H1 (cell line): Measurements from ENCODE around the gene RIN1. TPM values are rescaled to one million over a fixed set of nuclear protein-coding genes. Genes with fewer than 3 reads are reported as not detected.

Source experiments
- CTCF ChIA-PET: fragments of 300-600 bp; sonication (Branson Sonifier 250); formaldehyde crosslinking; loops from one replicate; lab custom pipeline; 2021; ENCODE audit not compliant: partially characterized antibody; lab: Charles Lee
- POLR2A ChIA-PET: fragments of 300-600 bp; sonication (Branson Sonifier 250); formaldehyde crosslinking; loops from one replicate; lab custom pipeline; 2021; ENCODE audit warnings: inconsistent platforms; ENCODE audit not compliant: partially characterized antibody; lab: Charles Lee
- DNase-seq, 2 experiments: peaks; one replicate each; pipeline versions ENCODE4 v3.0.0 to v3.0.0-alpha.2; 2010 to 2022; ENCODE audit warnings: low spot score in 2 of 2, low read depth in 1 of 2, mixed read lengths in 1 of 2
- FAIRE-seq: peaks from 2 replicates; lab custom pipeline; 2011; peaks lifted over from hg19 to GRCh38; lab: Jason Lieb, UNC
- H2AFZ ChIP-seq: 2 replicates; pipeline ENCODE4 v1.8.1; 2012; ENCODE audit warnings: low read length, inconsistent platforms
- H2AK5ac ChIP-seq: 2 replicates; pipeline ENCODE4 v1.6.1; 2013; ENCODE audit warnings: low read depth, low read length
- H2BK120ac ChIP-seq: replicated peaks from 2 replicates; pipeline ENCODE3; 2013; ENCODE audit warnings: low read depth, low read length, inconsistent platforms
- H2BK12ac ChIP-seq: 2 replicates; pipeline ENCODE4 v1.6.1; 2013; ENCODE audit warnings: low read depth, low read length
- H2BK15ac ChIP-seq: 2 replicates; pipeline ENCODE4 v1.6.1; 2013; ENCODE audit warnings: low read length
- H2BK20ac ChIP-seq: 2 replicates; pipeline ENCODE4 v1.6.1; 2013; ENCODE audit warnings: low read length
- H2BK5ac ChIP-seq: 2 replicates; pipeline ENCODE4 v1.6.1; 2013; ENCODE audit warnings: low read depth, low read length
- H3K14ac ChIP-seq: 2 replicates; pipeline ENCODE4 v1.6.1; 2013; ENCODE audit warnings: inconsistent platforms; ENCODE audit not compliant: insufficient read length
- H3K18ac ChIP-seq: 2 replicates; pipeline ENCODE4 v1.6.1; 2013; ENCODE audit warnings: low read length; ENCODE audit errors: extremely low read depth
- H3K23ac ChIP-seq: 2 replicates; pipeline ENCODE4 v1.6.1; 2013; ENCODE audit warnings: inconsistent platforms; ENCODE audit not compliant: insufficient read length
- H3K23me2 ChIP-seq: 2 replicates; pipeline ENCODE4 v1.6.1; 2013; ENCODE audit warnings: low read depth, low read length
- H3K27ac ChIP-seq: 2 replicates; pipeline ENCODE4 v1.6.1; 2011; ENCODE audit warnings: low read depth, low read length, inconsistent platforms
- H3K27me3 ChIP-seq, 4 experiments: replicated peaks in 1 of 4; 1 replicate in 1 of 4; 2 replicates in 3 of 4; pipeline versions ENCODE4 v1.6.1 to v1.8.1; 2011 to 2013; ENCODE audit warnings: low read length in 3 of 4, mild to moderate bottlenecking in 3 of 4, inconsistent platforms in 2 of 4, mixed read lengths in 2 of 4, moderate library complexity in 1 of 4; ENCODE audit not compliant: control insufficient read depth in 3 of 4, insufficient read depth in 3 of 4; ENCODE audit errors: extremely low read depth in 1 of 4
- H3K36me3 ChIP-seq, 4 experiments: 2 replicates each; pipeline versions ENCODE4 v1.6.1 to v1.8.1; 2011 to 2013; ENCODE audit warnings: mild to moderate bottlenecking in 4 of 4, low read length in 3 of 4, moderate library complexity in 2 of 4, control low read depth in 1 of 4, inconsistent platforms in 1 of 4; ENCODE audit not compliant: insufficient read depth in 4 of 4, control insufficient read depth in 2 of 4
- H3K4ac ChIP-seq: replicated peaks from 2 replicates; pipeline ENCODE3; 2013; ENCODE audit warnings: low read length, low read depth, mixed read lengths, inconsistent platforms; ENCODE audit not compliant: insufficient read length
- H3K4me1 ChIP-seq, 4 experiments: replicated peaks in 1 of 4; 1 replicate in 1 of 4; 2 replicates in 3 of 4; pipeline versions ENCODE4 v1.6.1 to v1.8.1; 2011 to 2013; ENCODE audit warnings: low read length in 3 of 4, inconsistent platforms in 2 of 4, mixed read lengths in 1 of 4; ENCODE audit not compliant: insufficient read depth in 4 of 4, control insufficient read depth in 3 of 4
- H3K4me2 ChIP-seq, 2 experiments: 2 replicates each; pipeline versions ENCODE4 v1.6.1 to v1.8.1; 2011 to 2013; ENCODE audit warnings: low read depth in 2 of 2, low read length in 2 of 2, control low read depth in 1 of 2, inconsistent platforms in 1 of 2, mild to moderate bottlenecking in 1 of 2; ENCODE audit not compliant: insufficient read depth in 1 of 2
- H3K4me3 ChIP-seq, 4 experiments: fragments of 200-600, 300-600 bp in 1 of 4; sonication (generic), shearing (Covaris generic), sonication (Bioruptor Twin) in 1 of 4; 2 replicates each; pipeline versions ENCODE4 v1.5.1 to v1.8.1; 2011 to 2016; ENCODE audit warnings: low read length in 4 of 4, low read depth in 3 of 4, control low read depth in 2 of 4, inconsistent platforms in 2 of 4, mild to moderate bottlenecking in 2 of 4, mixed read lengths in 1 of 4, moderate library complexity in 1 of 4; ENCODE audit not compliant: insufficient read depth in 2 of 4; ENCODE audit errors: extremely low read depth in 1 of 4
- H3K56ac ChIP-seq: replicated peaks from 2 replicates; pipeline ENCODE3; 2013; ENCODE audit warnings: low read depth, mild to moderate bottlenecking, mixed read lengths, low read length, inconsistent platforms; ENCODE audit not compliant: insufficient read length
- H3K79me1 ChIP-seq: 2 replicates; pipeline ENCODE4 v1.6.1; 2013; ENCODE audit warnings: low read depth, low read length, control low read depth
- H3K79me2 ChIP-seq, 2 experiments: 2 replicates each; pipeline versions ENCODE4 v1.6.1 to v1.8.1; 2012 to 2013; ENCODE audit warnings: low read length in 2 of 2, mild to moderate bottlenecking in 2 of 2, inconsistent platforms in 1 of 2; ENCODE audit not compliant: insufficient read depth in 2 of 2, control insufficient read depth in 1 of 2
- H3K9ac ChIP-seq, 4 experiments: replicated peaks in 1 of 4; 1 replicate in 1 of 4; 2 replicates in 3 of 4; pipeline versions ENCODE4 v1.6.1 to v1.8.1; 2011 to 2013; ENCODE audit warnings: low read depth in 3 of 4, low read length in 3 of 4, control low read depth in 2 of 4, mild to moderate bottlenecking in 2 of 4, moderate library complexity in 2 of 4, inconsistent platforms in 1 of 4; ENCODE audit errors: extremely low read depth in 1 of 4
- H3K9me3 ChIP-seq, 2 experiments: 2 replicates each; pipeline versions ENCODE4 v1.6.1 to v1.8.1; 2012 to 2013; ENCODE audit warnings: mild to moderate bottlenecking in 2 of 2, moderate library complexity in 2 of 2, control low read depth in 1 of 2, inconsistent platforms in 1 of 2, low read depth in 1 of 2, low read length in 1 of 2, mixed read lengths in 1 of 2; ENCODE audit not compliant: insufficient read depth in 2 of 2
- H4K20me1 ChIP-seq, 2 experiments: replicated peaks in 1 of 2; 2 replicates each; pipeline versions ENCODE3 to v1.8.1; 2011 to 2013; ENCODE audit warnings: inconsistent platforms in 2 of 2, low read length in 2 of 2, mild to moderate bottlenecking in 1 of 2; ENCODE audit not compliant: insufficient read depth in 2 of 2, control insufficient read depth in 1 of 2
- H4K5ac ChIP-seq: 2 replicates; pipeline ENCODE4 v1.6.1; 2013; ENCODE audit warnings: low read length, low read depth, mixed read lengths, inconsistent platforms; ENCODE audit not compliant: insufficient read length
- H4K8ac ChIP-seq: 2 replicates; pipeline ENCODE4 v1.8.0; 2013; ENCODE audit warnings: mild to moderate bottlenecking, moderate library complexity, low read length, inconsistent platforms; ENCODE audit not compliant: insufficient read depth; ENCODE audit errors: extremely low read depth
- H4K91ac ChIP-seq: replicated peaks from 2 replicates; pipeline ENCODE3; 2013; ENCODE audit warnings: low read length, mixed read lengths, inconsistent platforms; ENCODE audit not compliant: insufficient read length
- CBX5 ChIP-seq: fragments of 300-800, 300-1000 bp; sonication (generic); IDR thresholded peaks from 2 replicates; pipeline ENCODE4 v1.7.1; 2016; ENCODE audit warnings: antibody characterized with exemption, low read length, low read depth
- CHD2 ChIP-seq: IDR thresholded peaks from 2 replicates; pipeline ENCODE4 v1.6.1; 2012; ENCODE audit warnings: low read length, improper control_type of control experiment
- RAD21 ChIP-seq, 2 experiments: IDR thresholded peaks in 1 of 2; conservative IDR thresholded peaks in 1 of 2; 2 replicates each; pipeline ENCODE4 v1.6.1; 2011; ENCODE audit warnings: low read depth in 2 of 2, low read length in 2 of 2, improper control_type of control experiment in 1 of 2, inconsistent platforms in 1 of 2, mild to moderate bottlenecking in 1 of 2, moderate library complexity in 1 of 2
- SIN3A ChIP-seq, 2 experiments: IDR thresholded peaks in 1 of 2; conservative IDR thresholded peaks in 1 of 2; 2 replicates each; pipeline ENCODE4 v1.6.1; 2011 to 2012; ENCODE audit warnings: low read length in 2 of 2, improper control_type of control experiment in 1 of 2, low read depth in 1 of 2, mild to moderate bottlenecking in 1 of 2
- SP1 ChIP-seq: IDR thresholded peaks from 2 replicates; pipeline ENCODE4 v1.6.1; 2011; ENCODE audit warnings: low read depth, low read length
- SP4 ChIP-seq: IDR thresholded peaks from 2 replicates; pipeline ENCODE4 v1.6.1; 2012; ENCODE audit warnings: low read length, inconsistent platforms
- TAF7 ChIP-seq: optimal IDR thresholded peaks from 2 replicates; pipeline ENCODE3; 2011; ENCODE audit warnings: low read depth, mild to moderate bottlenecking, inconsistent platforms, low read length, moderate library complexity, borderline replicate concordance
- TCF12 ChIP-seq: IDR thresholded peaks from 2 replicates; pipeline ENCODE4 v1.6.1; 2011; ENCODE audit warnings: low read depth, mild to moderate bottlenecking, low read length
- ZNF274 ChIP-seq: IDR thresholded peaks from 2 replicates; pipeline ENCODE4 v1.7.0; 2012; ENCODE audit warnings: low read length, borderline replicate concordance; ENCODE audit errors: extremely low read depth
- WGBS, 2 experiments: shearing (Covaris generic) in 1 of 2; methylation state at CpG; one replicate each; pipeline versions ENCODE4 v1.1.6 to v1.1.7; 2013 to 2015; ENCODE audit warnings: low lambda C conversion rate in 2 of 2, mixed read lengths in 2 of 2, inconsistent platforms in 1 of 2, low coverage in 1 of 2, missing lambda C conversion rate in 1 of 2; ENCODE audit not compliant: insufficient replicate concordance in 2 of 2, insufficient coverage in 1 of 2, insufficient read length in 1 of 2; ENCODE audit errors: extremely low coverage in 1 of 2, missing lambda C conversion rate in 1 of 2; 5-methylcytosine and 5-hydroxymethylcytosine counted together
- polyA plus RNA-seq, 7 experiments: library from polyadenylated mRNA; depleted of rRNA in 3 of 7; stranded (reverse) in 5 of 7; unstranded in 2 of 7; fragments of >200 nt in 5 of 7; fragments of 200-250 nt in 2 of 7; gene quantifications; 1 replicate in 5 of 7; 2 replicates in 1 of 7; 4 replicates in 1 of 7; pipeline versions ENCODE4 v1.2.1 to v1.2.3, GENCODE V29; 2011 to 2013; ENCODE audit warnings: missing spikeins in 2 of 7, mixed read lengths in 2 of 7
- total RNA-seq: library from RNA; stranded (reverse); fragmentation: NEBNext Ultra II Directional; extraction: Animal tissue kit (Norgen Biotek cat#: 25700); gene quantifications from 2 replicates; pipeline ENCODE4 v1.2.1, GENCODE V29; 2021
- TF ChIP-seq, protein P1 (sequence below): IDR thresholded peaks from 2 replicates; pipeline ENCODE4 v1.6.1; 2011; ENCODE audit warnings: low read depth, mild to moderate bottlenecking, low read length; ENCODE audit not compliant: insufficient read depth
- TF ChIP-seq, protein P2 (sequence below), 3 experiments: IDR thresholded peaks; 1 replicate in 2 of 3; 2 replicates in 1 of 3; pipeline versions ENCODE4 v1.5.1 to v1.6.1; 2011; ENCODE audit warnings: low read length in 3 of 3, mild to moderate bottlenecking in 3 of 3, inconsistent platforms in 2 of 3, low read depth in 1 of 3, moderate library complexity in 1 of 3; ENCODE audit not compliant: insufficient read depth in 1 of 3; ENCODE audit errors: control extremely low read depth in 1 of 3

The RIN1 gene
- total and polyA plus RNA-seq, 2 of the 8 experiments (the other 6 are each of a cell fraction or from before 2014, with no cell fraction given) = 2.5 to 5.4 TPM

DNA sequence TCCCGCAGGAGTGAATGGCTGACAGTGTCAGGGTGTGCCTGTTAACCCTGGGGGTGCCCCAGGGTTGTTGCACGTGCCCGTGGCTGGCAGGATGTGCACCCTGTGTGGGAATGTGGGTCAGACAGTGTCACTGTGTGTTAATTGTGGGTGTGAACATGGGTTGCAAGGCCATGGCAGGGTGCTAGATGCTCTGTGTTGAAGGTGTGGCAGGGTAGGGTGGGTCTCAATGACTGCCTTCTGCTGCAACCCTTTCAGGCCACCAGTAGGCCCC is 8.3 kb downstream of the RIN1 start:
- Histone ChIP-seq H3K27me3 (peaks cover 0 to 7% (median 5%) of the 10 kb centered on the region in 4 experiments; a peak in 2 of 7 replicates), H4K20me1 (no peaks in the 10 kb centered on the region), H2BK12ac (peak overlapping the region; percentile 99), H3K23me2 (peaks cover 2% of the 10 kb centered on the region; the same call in 1 of the 2 replicates), H3K79me2 (no peaks in the 10 kb centered on the region), H3K4me3 (no peak overlapping the region), H4K8ac (0 out of 2 replicates have a peak overlapping the region, but pooled peaks have one; percentile 63), H3K4me1 (peaks cover 5 to 13% (median 8%) of the 10 kb centered on the region in 4 experiments; a peak in 6 of 7 replicates), H4K5ac (no peak overlapping the region), H3K9ac (no peak overlapping the region), H2BK120ac (peak overlapping the region; percentile 80), H3K23ac (no peak overlapping the region), H3K36me3 (no peaks in the 10 kb centered on the region), H2AFZ (peak overlapping the region; percentile 54), H3K4me2 (no peak overlapping the region), H3K56ac (no peak overlapping the region), H3K4ac (peak overlapping the region; percentile 69), H3K27ac (no peak overlapping the region), H2BK20ac (peak overlapping the region; percentile 74; the same call in 1 of the 2 replicates), H2BK15ac (peak overlapping the region; percentile 100), H3K9me3 (no peaks in the 10 kb centered on the region), H3K79me1 (no peaks in the 10 kb centered on the region), H3K14ac (no peak overlapping the region), H2BK5ac (peak overlapping the region; percentile 75; the same call in 1 of the 2 replicates), H3K18ac (no peak overlapping the region; the same call in none of the 2 replicates), H4K91ac (peak overlapping the region; percentile 94), H2AK5ac (peak overlapping the region; percentile 69)
- no peak for DNase-seq
- CTCF ChIA-PET = no interaction called here
- no peak for FAIRE-seq
- POLR2A ChIA-PET = no interaction called here
- WGBS, 2 experiments = 95% methylated on average over 3 of the region's 3 CpGs; no CpG with 5 or more reads in 1 of the 2 experiments
- no peak for TF ChIP-seq SIN3A (conservative IDR thresholded peaks at IDR 0.05 in 1 of 2, IDR thresholded peaks at IDR 0.05 in 1 of 2; ENCODE audit: low read depth in 1 of 2, low read length in 2 of 2)
- no peak for TF ChIP-seq CHD2
- TF ChIP-seq, protein P1, sequence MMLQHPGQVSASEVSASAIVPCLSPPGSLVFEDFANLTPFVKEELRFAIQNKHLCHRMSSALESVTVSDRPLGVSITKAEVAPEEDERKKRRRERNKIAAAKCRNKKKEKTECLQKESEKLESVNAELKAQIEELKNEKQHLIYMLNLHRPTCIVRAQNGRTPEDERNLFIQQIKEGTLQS = no peak
- no peak for TF ChIP-seq SP4
- no peak for TF ChIP-seq RAD21 (IDR thresholded peaks at IDR 0.05 in 1 of 2, conservative IDR thresholded peaks at IDR 0.05 in 1 of 2; ENCODE audit: low read depth in 2 of 2, low read length in 2 of 2)
- TF ChIP-seq SP1 = no peak
- TF ChIP-seq, protein P2, sequence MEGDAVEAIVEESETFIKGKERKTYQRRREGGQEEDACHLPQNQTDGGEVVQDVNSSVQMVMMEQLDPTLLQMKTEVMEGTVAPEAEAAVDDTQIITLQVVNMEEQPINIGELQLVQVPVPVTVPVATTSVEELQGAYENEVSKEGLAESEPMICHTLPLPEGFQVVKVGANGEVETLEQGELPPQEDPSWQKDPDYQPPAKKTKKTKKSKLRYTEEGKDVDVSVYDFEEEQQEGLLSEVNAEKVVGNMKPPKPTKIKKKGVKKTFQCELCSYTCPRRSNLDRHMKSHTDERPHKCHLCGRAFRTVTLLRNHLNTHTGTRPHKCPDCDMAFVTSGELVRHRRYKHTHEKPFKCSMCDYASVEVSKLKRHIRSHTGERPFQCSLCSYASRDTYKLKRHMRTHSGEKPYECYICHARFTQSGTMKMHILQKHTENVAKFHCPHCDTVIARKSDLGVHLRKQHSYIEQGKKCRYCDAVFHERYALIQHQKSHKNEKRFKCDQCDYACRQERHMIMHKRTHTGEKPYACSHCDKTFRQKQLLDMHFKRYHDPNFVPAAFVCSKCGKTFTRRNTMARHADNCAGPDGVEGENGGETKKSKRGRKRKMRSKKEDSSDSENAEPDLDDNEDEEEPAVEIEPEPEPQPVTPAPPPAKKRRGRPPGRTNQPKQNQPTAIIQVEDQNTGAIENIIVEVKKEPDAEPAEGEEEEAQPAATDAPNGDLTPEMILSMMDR (IDR thresholded peaks at IDR 0.05; ENCODE audit: control extremely low read depth in 1 of 3, insufficient read depth in 1 of 3, low read depth in 1 of 3, low read length in 3 of 3) = no peak
- no peak for TF ChIP-seq ZNF274
- TF ChIP-seq CBX5 = no peak
- no peak for TF ChIP-seq TAF7
- no peak for TF ChIP-seq TCF12
